Choroid plexus epithelial cell (primary cell): ENCODE measurements around the gene CHI3L1.
A peak's percentile ranks its signal among the peaks of the same experiment; 100 is the strongest.

ENCODE experiments used
- DNase-seq: peaks from one replicate; pipeline ENCODE4 v3.0.0-alpha.2; 2010; ENCODE audit warnings: low read depth
- H3K4me3 ChIP-seq: 2 replicates; pipeline ENCODE4 v1.5.1; 2011; ENCODE audit warnings: low read depth, mild to moderate bottlenecking, control low read depth, low read length, moderate library complexity
- TF ChIP-seq, protein P1 (sequence below): conservative IDR thresholded peaks from 2 replicates; pipeline ENCODE4 v1.5.1; 2011; ENCODE audit warnings: low read depth, mild to moderate bottlenecking, control low read depth, inconsistent platforms, low read length, moderate library complexity

The CHI3L1 gene

DNA sequence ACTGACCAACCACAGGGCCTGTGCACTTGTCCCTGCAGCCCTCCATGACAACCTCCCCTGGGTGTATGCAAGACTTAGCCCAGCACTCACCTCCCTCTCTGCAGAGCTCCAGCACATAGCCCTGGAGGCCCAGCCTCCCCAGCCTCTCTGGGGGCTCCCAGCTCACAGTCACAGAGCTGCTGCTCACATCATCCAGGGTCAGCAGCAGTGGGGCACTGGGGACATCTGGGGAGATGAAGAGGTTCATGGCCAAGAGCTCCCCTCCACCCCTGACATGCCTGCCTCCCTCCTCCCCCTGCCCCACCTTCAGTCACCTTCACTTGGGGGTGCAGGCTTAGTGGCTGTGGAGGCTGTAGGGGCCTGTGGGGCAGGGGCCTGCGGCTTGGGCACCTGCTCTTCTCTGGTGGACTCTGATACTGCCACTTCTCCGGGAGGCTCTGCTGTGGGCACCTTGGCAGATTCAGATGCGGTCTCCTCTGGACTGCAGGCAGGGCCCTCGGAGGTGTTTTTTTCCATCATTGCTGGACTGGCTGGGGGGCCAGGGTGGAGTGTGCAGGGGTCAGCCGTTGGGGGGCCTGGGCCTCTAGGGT lies 11.2 kb downstream of the CHI3L1 start, which contains the start of gene MYBPH:
Gene MYBPH (minus strand): TSS at position 590 of the 590 bp plus-strand sequence. CDS start 71 bp downstream, at position 519.
- H3K4me3 ChIP-seq: no peak within 1 kb of the TSS
- TF ChIP-seq, protein P1, sequence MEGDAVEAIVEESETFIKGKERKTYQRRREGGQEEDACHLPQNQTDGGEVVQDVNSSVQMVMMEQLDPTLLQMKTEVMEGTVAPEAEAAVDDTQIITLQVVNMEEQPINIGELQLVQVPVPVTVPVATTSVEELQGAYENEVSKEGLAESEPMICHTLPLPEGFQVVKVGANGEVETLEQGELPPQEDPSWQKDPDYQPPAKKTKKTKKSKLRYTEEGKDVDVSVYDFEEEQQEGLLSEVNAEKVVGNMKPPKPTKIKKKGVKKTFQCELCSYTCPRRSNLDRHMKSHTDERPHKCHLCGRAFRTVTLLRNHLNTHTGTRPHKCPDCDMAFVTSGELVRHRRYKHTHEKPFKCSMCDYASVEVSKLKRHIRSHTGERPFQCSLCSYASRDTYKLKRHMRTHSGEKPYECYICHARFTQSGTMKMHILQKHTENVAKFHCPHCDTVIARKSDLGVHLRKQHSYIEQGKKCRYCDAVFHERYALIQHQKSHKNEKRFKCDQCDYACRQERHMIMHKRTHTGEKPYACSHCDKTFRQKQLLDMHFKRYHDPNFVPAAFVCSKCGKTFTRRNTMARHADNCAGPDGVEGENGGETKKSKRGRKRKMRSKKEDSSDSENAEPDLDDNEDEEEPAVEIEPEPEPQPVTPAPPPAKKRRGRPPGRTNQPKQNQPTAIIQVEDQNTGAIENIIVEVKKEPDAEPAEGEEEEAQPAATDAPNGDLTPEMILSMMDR: no peak

DNA sequence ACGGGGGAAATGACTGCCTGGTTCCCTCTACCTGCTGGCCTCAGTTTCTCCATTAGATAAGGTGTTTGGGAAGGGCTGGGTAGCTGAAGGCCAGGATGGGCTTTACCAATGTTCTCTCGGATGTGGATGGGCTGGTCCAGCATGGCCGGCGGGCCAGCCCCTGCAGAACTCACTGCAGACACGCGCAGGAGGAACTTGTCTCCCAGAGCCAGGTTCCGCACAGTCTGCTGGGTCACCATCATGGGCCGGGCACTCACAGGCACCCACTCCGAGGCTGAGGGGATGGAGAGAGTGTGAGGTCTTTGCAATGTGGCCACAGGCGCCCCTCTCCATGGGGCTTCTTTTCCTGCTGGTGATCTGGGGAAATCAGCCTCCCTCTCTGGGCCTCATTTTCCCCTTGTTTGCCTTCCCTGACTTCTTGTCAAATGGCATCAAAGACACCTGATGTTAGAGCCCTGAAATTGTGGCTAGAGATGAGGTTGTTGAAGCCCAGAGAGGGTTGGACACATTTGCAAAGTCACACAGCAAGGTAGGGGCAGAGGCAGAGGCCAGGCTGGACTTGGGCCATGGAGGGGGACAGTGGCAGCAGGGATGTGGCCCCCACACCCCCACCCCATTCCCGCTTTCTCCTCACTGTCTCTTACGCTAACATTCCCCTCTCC lies 12.0 kb downstream of the CHI3L1 start:
- no peak for DNase-seq
- TF ChIP-seq, protein P1: no peak
- H3K4me3 ChIP-seq: no peak overlapping the region

More for the DNA sequence above, 11.2 kb downstream of the CHI3L1 start, which contains the start of gene MYBPH:
- DNase-seq: no peak

DNA sequence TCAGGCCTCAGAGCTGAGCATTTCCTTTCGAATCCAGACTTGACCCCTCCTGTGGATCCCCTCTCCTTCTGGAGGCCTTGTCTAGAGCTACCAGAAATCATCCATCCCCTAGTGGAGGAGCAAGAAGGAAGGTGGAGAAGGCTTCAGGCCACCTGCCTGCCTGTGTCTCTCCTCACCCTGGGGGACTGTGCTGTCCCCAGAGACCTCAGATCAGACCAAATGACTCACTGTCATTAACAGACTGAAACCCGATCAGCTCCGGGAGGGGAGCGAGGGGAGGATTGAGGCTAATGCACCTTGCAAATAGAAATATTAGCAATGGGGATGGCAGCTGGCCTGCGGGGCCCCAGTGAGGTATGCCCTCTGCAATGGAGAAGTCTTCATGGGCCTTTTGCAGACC lies 12.9 kb downstream of the CHI3L1 start:
- TF ChIP-seq, protein P1: no peak
- H3K4me3 ChIP-seq: no peak overlapping the region
- no peak for DNase-seq

DNA sequence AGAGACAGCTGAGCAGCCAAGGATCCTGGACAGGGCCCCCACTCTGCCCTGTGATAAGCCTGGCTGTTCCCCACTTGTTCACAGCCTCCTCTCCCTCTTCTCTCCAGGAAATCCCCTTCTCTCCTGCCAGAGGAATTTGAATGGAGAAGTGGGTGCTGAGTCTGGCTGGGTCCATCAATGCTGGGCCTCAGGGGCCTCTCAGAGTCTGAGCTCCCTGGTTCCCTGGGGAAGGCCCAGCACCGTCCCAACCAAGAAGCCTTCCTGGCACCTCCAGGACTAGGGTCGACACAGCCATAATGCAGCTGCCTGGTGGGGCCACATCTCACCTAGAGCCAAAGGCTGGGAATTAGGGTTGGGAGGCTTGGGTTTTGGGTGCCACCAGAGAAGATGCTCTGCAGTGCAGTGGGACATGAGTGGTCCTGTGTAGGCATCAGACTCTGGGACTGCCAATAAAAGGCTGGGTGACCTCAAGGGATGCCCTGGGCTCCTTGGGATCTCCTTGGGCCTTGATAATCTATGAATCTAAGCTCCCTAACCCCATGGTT lies 13.4 kb downstream of the CHI3L1 start:
- TF ChIP-seq, protein P1: no peak
- no peak for DNase-seq
- no peak overlapping the region for H3K4me3 ChIP-seq

DNA sequence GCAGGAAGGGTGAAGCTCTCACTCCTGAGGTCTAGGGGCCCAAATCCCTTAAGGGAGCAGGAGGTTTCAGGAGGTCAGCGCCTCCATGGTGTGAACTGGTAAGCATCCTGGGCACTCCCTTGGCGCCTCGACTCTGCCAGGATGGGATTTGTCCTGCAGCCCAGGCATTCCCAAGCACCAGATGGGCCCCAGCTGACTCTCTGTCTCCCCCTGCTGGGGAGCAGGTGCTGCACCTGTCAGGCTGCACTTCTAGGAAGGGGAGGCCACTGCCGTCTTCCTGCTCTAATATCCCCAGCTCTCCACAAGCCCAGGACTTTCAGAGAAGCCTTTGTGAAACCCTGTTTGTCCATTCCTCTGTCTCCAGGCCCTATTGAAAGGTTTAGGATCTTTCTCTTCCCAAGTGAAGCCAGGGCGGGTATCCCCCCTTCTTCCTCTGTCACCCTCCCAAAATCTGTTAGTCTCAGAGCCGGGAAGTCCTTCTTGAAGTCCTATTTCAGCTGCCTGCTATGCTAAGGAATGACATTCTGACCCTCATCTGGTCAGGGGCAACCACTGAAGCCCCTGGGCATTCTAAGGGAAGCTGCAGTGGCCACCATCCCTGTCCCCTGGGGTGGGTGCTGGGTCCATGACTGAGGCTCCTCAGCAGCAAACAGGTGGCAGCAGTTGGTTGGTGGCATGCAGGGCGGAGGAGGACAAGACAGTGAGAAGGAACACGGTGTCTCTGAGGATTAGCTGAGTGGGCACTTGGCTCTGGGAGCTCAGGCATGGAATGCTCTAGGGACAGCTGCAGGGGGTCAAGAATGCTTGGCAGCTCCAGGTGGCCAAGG lies 14.1 kb downstream of the CHI3L1 start:
- TF ChIP-seq, protein P1: peak; percentile 95
- DNase-seq: peak; percentile 63
- H3K4me3 ChIP-seq: no peak overlapping the region

DNA sequence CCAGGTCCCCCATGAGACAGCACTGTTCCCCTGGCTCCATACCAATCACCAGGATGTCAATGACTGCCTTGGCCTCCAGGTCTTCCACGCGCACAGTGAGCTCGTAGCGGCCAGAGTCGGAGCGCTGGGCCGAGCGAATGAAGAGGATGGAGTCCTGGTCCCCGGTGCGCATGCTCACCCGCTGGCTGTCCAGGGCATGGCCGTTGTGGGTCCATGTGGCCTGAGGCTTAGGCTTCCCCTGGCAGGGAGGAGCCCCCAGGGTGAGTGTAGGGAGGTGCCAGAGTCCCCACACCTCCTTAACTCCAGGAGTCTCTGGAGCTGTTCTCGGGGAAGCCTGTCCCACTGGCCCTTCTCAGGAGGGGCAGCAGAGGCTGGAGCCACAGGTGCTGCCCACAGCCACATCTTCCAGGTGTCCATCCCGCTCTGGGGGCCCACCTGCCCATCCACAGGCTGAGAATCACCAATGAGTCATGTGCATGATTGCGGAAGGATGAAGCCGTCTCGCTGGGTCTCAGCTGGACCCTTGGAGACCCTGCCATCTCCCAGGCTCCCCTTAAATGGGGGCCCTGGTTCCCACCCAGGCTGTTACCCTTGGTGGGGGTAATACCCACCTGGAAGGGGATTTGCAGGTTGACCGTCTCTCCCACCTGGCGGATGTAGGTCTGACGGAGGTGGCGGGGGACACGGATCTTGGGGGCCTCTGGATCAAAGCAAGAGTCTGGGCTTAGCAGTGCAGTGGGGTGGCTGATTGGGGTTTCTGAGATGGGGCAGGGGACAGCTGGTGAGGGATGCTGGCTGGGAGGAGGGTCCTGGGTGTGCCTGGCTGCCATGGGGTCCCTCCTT lies 14.9 kb downstream of the CHI3L1 start:
- no peak for DNase-seq
- TF ChIP-seq, protein P1: no peak
- H3K4me3 ChIP-seq: no peak overlapping the region
